GM21717 (cell line): Measurements from ENCODE around the gene TMEM131.
"Not testable (repeated sequence)": the region's sequence is repeated elsewhere in the genome, so short reads cannot be mapped to it uniquely, and the experiment has no call there.

Experiments used
- ATAC-seq: cut with Tn5 transposase; IDR thresholded peaks from one replicate; pipeline ENCODE4 v1.9.1; 2021; ENCODE audit warnings: mild to moderate bottlenecking, moderate library complexity; ENCODE audit not compliant: unreplicated experiment

TMEM131 gene

DNA sequence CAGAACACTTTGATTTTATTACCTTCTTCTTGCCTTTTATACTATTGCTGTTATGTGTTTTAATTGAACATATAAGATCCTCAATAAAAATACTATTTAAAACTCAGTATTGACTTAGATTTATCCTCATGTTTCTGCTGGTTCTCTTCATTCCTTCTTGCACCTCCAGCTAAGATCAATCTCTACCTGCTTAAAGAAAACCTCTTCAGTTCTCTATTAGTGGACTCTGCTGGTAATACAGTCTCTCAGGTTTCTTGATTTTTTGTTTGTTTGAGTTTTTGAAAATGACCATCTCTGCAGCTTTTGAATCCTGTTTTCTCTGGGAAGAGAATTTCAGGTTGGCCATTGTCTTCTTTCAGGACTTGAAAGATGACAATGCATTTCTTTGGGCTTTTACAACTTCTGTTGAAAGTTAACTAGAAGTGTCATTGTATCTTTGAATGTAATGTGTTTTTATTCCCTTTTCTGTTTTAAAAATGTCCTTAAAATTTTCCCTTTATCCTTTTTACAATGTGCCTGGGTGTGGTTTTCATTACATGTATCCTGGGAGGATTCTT lies 29.8 kb upstream of the TMEM131 start:
- no peak for ATAC-seq

DNA sequence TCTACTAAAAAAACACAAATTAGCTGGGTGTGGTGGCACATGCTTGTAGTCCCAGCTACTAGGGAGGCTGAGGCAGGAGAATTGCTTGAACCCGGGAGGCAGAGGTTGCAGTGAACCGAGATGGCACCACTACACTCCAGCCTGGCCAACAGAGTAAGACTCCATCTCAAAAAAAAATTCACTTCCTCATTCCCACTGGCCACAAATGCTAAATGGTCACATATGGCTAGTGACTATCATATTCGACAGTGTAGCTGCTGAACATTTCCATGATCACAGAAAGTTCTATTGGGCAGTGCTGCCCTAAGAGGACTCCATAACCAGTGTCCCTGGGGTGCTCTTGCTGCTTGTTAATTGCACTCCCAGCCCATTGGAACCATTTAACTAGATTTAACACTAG lies 26.3 kb upstream of the TMEM131 start:
- not testable (repeated sequence) for ATAC-seq

DNA sequence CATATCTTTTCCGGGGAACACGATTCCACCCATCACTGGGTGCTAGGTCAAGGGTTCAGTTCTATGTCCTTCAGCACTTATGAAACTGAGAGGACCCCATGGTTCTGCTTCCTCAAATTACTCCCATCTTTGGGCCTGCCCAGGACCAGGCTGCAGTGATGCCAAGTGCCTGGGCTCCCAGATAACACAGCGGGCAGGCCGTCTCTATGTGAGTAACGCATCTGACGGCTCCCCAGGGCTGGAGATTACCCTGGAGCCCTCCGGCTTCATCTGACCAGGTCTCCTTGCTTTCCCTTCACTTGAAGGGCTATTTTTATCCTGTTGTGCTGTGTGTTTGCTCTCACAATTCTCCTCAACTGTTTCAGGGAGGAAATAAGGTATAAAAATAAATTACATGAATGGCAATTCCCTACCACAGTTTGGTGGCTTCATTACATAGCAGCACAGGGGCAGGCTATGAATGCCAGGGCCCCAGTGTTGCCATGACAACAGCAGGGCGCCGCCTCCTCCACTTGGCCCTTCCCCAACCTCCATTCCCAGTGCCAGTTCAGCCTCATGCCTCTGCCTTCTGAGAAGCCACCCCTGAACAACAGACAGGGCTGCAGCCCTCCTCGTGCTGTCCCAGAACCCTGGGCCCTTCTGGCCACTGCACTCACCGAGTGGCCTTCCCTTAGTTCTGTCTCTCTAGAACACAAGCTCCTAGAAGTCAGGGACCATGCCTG lies 25.4 kb upstream of the TMEM131 start:
- no peak for ATAC-seq

DNA sequence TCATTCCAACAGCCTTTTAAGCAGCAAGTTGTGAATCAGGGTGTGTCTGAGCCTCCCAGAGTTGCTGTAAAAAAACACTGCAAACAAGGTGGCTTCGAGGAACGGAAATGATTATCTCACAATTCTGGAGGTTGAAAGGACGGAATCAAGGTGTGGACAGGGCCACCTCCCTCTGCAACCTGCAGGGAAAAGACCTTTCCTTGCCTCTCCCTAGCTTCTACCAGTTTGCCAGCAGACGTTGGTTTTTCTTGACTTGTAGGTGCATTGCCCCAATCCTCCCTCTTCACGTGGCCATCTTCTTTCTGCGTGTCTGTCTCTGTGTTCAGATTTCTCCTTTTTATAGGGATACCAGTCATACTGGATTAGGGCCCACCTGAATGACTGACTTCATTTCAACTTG lies 24.8 kb upstream of the TMEM131 start:
- no peak for ATAC-seq

DNA sequence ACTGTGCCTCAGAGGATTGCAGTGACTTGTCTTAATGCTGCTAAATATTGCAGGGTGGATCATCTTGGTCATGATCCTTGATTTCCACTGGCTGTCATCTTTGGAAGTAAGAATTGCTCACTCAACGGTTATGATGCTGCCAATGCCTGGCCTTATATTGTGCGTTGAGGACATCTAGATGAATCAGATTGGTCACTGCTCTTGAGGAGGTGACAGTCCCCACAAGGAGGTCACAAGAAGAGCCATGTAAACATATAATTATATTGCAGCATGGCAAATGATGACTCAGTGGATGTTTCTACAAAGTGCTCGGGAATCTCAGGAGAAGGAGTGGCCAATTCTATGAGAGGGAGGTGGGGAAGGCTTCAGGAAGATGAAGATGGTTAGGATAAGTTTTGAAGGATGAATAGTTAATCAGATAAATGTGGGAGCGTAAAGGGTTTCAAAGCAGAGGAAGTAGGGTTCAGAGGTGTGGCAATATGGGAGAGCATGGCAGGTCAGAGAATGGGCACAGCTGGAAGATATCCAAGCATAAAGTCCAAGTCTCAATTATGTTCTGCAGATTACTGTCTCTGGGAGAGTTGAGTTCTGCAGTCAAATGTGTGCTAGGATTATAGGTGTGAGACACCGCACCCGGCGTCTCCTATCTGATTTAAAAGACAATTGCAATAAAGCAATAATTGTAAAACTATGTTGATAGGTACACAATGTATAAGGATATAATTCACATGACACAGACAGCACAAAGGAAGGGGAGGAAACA lies 21.3 kb upstream of the TMEM131 start:
- ATAC-seq, result no peak

DNA sequence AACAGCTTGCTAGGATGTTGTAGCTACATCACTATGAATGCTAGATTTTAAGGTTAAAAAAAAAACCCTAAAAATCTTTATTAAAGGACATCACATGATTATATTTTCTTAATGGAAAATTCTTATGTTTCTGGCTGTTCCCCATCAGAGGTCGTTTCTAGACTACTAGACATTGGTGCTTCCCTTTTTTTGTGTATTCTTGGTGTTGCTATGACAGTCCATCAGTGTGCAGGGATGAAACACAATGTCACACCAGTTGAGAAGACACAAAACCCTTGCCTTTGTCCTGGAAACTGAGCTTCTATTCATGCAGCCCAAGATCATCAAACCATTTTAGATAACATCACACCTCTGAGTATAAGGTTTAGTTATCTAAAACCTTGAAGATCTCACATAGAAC lies 19.9 kb upstream of the TMEM131 start:
- no peak for ATAC-seq

DNA sequence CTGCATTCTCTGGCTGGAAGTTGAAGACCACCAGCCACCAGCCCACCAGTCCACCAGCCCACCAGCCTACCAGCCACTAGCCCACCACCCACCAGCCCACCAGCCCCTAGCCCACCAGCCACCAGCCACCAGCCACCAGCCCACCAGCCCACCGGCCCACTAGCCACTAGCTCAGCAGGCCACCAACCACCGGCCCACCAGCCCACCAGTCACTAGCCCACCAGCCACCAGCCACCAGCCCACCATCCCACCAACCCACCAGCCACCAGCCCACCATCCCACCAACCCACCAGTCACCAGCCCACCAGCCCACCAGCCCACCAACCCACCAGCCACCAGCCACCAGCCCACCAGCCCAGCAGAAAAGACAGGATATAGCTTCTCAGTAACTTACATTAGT lies 18.6 kb upstream of the TMEM131 start:
- ATAC-seq, result no peak

DNA sequence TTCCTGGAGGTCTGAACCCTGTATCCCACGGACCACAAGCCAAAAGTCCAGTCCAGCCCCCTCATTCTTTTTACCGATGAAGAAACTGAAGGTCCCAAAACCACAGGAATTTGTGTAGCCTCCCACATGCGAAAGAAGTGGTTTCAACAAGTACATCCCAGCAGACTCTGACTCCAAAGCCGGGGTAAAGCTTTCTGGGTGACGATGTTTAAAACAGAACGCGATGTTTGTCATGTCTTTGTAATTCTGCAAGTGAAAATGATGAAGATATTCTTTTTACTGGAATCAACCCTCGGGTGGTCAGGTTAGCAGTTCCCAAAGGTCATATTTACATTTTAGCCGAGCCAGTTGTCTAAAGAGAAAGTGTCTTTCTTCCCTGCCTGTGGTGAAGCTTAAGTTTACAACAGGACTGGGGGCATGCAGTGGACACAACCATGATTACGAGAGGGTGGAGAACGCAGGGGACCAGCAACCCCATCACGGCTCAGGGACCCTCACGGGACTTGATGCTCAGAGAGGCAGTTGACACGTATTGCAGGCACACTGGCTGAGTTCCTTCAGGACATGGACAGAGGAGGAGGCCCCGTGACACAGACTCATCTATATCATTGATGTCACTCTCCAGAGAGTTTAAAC lies 17.8 kb upstream of the TMEM131 start:
- no peak for ATAC-seq

DNA sequence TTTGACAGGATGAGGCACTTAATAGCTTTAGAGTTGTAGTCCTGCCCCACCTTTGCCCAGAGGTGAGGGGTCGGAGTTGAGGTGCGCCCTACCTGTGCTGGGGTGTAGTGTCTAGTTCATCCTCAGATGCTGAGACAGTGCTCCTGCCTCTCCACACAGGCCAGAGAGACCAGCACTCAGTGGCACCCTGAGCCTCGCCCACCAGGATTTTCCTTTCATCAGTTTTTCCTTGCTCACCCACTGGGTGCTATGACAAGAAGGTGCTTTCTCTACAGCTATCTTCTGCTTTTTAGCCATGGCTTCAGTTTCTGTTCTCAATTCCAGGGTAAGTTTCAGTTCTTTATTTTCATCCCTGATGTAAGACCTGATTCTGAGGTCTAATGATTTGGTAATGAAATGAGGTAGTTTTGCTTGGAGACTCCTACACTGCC lies 16.8 kb upstream of the TMEM131 start:
- peak; percentile 73 for ATAC-seq

DNA sequence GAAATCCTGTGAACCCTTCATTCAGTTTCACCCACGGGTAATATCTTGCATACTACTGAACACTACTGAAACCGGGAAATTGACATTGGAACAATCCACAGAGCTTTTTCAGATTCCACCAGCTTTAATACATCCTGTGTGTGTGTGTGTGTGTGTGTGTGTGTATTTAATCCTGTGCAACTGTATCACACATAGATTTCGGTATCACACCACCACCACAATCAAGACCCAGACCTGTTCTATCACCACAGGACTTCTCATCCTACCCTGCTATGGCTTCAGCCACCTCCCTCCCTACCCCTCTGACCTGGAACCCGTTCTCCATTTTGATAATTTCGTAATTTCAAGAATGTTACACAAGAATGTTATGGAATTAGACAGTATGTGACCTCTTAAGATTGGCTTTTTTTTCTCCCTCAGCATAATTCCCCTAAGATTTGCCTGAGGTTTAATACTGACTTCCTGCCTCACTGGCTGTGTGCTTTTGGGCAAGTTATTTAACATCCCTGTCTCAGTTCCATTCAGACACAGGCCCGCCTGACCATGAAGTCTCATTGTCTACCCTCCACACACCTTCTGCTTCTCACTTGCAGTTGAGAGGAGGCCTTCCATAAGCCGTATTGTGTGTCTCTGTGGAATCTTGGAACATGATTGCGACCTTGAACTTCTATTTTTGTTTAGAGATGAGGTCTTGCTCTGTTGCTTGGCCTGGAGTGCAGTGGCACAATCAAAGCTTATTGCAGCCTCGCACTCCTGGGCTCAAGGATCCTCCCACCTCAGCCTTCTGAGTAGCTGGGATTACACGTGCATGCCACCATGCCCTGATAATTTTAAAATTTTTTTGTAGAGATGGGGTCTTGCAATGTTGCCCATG lies 14.4 kb upstream of the TMEM131 start:
- no peak for ATAC-seq

DNA sequence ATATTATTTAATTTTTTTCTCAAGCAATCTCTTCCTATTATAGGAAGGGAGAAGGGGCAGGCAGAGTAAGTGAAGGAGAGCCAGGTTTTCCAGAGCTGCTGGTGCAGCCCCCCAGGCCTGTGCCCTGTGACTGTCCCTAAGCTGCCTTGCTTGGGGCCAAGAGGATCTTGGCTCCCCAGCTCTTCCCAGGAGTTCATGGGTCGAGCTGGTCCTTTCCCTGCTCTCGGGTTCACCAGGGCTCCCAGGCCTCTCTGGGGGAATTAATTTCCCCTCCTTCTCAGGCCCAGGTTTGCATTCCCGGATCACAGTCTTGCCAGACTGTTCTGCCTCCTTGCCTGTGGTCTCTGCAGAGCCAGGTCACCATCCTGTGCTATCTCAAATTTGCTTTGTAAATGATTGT lies 12.7 kb upstream of the TMEM131 start:
- no peak for ATAC-seq

DNA sequence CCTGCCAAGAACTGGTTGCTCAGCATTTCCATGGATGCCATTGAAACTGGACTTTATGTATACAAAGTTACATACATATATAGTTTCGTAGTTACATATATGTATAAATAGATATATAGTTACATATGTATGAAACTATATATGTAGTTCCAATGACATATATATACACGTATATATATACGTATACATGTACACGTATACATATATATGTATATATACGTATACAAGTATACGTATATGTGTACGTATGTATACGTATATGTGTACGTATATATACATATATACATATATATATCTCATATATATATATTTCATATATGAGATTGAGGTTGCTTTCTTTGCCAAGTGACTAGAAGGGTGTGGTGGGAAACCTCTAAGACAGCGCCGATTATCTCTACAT lies 10.6 kb upstream of the TMEM131 start:
- ATAC-seq, result no peak

DNA sequence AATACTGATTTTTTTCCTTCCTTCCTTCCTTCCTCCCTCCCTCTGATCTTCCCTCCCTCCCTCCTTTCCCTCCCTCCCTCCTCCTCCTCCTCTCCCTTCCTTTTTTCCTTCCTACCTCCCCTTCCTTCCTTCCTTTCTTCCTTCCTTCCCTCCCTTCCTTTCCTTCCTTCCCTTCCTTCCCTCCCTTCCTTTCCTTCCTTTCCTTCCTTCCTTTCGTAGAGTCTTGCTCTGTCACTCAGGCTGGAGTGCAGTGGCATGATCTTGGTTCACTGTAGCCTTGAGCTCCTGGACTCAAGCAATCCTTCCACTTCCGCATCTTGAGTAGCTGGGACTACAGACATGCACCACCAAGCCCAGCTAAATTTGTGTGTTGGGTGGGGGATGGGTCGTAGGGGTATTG lies 8.9 kb upstream of the TMEM131 start:
- no peak for ATAC-seq

DNA sequence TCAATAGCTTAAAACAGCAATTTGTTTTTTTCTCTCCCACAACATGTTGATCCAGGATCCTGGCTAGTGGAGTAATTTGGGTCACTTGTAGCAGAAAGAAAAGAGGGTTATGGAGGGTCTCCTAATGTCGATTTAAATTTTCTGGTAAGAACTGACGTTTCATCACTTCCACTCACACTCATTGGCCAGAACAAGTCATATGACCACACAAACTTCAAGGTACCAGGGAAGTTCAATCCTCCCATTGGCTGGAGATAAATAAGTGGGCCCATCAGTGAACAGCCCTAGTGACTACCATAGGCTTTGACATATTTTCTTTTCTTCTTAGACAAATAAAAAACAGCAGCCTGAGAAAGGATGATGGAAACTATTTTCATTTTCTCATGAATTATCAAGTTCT lies 8.3 kb upstream of the TMEM131 start:
- no peak for ATAC-seq

DNA sequence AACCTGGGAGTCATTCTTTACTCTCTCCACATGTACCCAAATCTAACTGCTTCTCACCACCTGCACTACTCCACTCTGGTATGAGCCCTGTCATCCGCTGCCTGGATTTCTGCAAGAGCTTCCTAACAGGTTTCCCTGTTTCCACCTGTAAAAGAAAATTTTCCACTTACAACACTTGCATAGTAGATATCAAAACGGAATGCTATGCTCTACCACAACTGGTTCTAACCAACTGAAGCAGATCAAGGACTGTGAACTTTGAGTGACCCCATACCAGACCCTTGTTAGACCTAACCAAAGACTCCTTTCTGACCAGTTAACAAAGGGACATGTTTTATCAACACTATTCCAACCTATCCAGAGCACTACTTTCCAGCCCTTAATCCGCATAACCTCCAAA lies 3.8 kb upstream of the TMEM131 start:
- no peak for ATAC-seq

DNA sequence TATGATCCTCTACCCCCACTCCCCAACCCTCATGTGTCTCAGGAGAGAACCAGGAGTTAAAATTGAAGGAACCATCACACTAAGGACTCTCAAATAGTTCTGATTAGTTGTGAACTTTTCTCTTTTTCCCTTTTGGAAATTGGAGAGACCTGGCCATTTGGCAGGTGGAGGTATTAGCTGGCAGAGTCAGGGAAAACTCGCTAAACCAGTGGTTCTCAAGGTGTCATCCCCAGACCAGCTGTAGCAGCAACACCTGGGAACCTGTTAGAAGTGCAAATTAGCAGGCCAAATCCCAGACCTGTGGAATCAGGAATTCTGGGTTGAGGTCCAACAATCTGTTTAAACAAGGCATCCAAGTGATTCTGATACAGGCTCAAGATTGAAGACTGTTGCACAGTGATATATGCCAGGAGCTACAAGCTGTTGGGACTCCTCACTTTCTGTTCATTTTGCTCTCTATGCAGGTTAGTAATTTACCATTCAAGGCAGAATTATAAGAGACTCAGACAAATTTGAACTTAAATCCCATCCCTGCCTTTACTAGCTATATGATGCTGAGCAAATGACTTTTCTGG lies 2.8 kb upstream of the TMEM131 start:
- no peak for ATAC-seq

DNA sequence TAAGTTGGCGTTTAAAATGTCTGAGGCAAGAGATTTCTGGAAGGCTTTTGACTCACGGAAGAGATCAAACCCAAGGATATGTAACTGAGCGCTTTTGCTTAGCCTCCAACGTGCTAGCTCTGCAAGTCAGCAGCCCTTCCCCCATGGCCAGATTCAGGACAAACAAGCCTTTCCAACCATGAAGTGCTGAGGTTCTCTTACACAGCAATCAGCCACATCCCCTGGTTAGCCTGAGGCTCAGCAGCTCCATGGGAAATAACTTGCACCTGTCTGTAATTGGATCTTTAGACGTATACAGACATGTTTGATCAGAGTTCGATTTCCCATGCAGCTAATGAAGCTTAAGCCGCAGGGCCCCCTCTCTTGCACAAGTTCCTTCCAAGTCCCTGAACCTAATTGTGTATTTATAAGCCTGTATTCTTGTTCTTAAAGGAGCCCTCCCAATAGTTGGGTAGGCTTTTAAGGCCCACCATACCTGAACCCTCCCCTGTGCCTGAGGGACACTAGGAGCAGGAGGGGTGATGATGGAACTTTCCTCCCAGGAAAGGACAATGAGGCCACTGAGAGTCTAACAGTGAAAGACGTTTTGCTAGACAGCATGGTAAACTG lies 2.1 kb upstream of the TMEM131 start:
- no peak for ATAC-seq

DNA sequence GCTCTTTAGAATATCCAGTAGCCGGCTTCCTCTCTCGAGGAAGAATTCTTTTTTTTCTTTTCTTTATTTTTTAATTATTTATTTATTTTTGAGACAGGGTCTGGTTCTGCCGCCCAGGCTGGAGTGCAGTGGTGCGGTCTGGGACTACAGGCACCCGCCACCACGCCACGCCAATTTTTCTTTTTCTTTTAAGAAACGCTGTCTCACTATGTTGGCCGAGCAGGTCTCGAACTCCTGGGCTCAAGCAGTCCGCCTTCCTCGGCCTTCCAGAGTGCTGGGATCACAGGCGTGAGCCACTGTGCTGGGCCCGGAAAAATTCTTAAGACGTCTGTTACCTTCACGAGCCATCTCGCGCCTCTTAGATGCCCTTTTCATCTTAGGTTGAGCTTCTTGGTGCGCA lies 931 bp upstream of the TMEM131 start:
- ATAC-seq, result no peak

DNA sequence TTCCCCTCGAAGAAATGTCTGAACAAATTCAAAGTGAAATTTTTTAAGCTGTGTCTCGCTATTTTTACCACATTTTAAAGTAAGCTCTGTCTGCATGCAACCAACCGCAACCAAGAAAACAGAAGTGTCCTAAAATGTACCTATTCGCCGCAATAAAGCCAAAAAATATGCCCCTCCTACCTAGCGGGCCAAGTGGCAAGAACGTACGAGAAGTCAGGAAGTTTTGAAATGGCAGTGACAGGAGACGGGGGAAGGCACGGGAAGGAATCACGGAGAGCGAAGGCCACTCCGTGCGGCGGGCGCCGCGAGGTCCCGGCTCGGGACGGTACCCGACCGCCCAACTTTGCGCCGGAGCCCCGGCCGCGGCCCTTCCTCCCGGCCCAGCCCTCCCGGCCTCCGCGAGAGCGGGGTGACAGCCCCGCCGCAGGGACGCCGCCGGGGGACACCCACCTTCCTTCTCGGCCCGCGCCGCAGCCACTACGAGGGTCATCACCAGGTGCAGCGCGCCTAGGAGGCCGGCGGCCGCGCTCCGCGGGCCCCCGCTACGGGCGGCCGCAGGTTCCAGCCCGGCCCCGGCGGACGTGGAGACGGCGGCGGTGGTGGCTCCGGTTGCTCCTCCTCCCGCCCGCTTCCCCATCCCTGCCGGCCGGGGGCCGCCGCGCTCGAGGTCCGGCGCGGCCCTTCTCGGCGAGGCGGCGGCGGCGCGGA lies 568 bp downstream of the TMEM131 start:
- ATAC-seq, result peak; percentile 29
